SJCRH30 (cell line): ENCODE data around the gene CLNS1A. TPM values are rescaled to one million over a fixed set of nuclear protein-coding genes. Genes with fewer than 3 reads are reported as not detected.
A peak's percentile ranks its signal among the peaks of the same experiment; 100 is the strongest.
"Not testable (repeated sequence)": the region's sequence is repeated elsewhere in the genome, so short reads cannot be mapped to it uniquely, and the experiment has no call there.

Experiments
- DNase-seq, 2 experiments: peaks; one replicate each; pipeline ENCODE4 v3.0.0-alpha.2; 2015 to 2020
- H3K27ac ChIP-seq: fragments of 250-450 bp; sonication (Bioruptor Pico); 2 replicates; pipeline ENCODE4 v1.5.1; 2020; ENCODE audit warnings: mild to moderate bottlenecking, moderate library complexity
- H3K27me3 ChIP-seq: fragments of 250-450 bp; sonication (Bioruptor Pico); 2 replicates; pipeline ENCODE4 v1.5.1; 2020; ENCODE audit warnings: mild to moderate bottlenecking, moderate library complexity
- H3K36me3 ChIP-seq: fragments of 250-450 bp; sonication (Bioruptor Pico); 2 replicates; pipeline ENCODE4 v1.5.1; 2020; ENCODE audit warnings: mild to moderate bottlenecking, moderate library complexity
- H3K4me1 ChIP-seq: fragments of 250-450 bp; sonication (Bioruptor Pico); 2 replicates; pipeline ENCODE4 v1.5.1; 2020; ENCODE audit warnings: mild to moderate bottlenecking, moderate library complexity
- H3K4me3 ChIP-seq: fragments of 250-450 bp; sonication (Bioruptor Pico); 2 replicates; pipeline ENCODE4 v1.5.1; 2020; ENCODE audit warnings: mild to moderate bottlenecking, moderate library complexity
- H3K9me3 ChIP-seq: fragments of 250-450 bp; sonication (Bioruptor Pico); replicated peaks from 2 replicates; pipeline ENCODE4 v1.5.1; 2020; ENCODE audit warnings: mild to moderate bottlenecking, moderate library complexity
- total RNA-seq: library from RNA; depleted of rRNA; stranded (reverse); fragments of >200 nt; shearing (Covaris generic); gene quantifications from 2 replicates; pipeline ENCODE4 v1.2.3, GENCODE V29; 2014; rRNA removed

CLNS1A gene
- total RNA-seq, 1 experiment from 2014 or later, result 290 TPM

DNA sequence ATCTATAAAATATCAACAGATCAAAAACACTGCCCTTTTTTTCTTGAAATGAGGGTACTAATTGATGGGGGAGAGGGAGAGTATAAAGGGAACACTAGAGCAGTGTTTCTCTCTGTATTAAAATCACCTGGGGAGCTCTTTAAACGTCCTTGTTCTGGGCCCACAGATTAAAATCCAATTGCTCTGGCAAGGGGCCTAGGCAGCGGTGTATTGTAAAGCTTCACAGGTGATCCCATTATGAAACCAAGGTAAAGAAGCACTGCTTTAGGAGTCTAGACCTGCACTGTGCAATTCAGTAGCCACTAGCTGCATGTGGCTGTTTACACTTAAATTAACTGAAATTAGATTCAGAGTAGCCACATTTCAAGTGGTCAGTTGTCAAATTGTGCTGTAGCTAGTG is 44.9 kb downstream of the CLNS1A start:
- no peak for DNase-seq
- no peak overlapping the region for H3K27ac ChIP-seq
- no peaks in the 10 kb centered on the region for H3K9me3 ChIP-seq
- no peaks in the 10 kb centered on the region for H3K27me3 ChIP-seq
- H3K4me1 ChIP-seq, result no peaks in the 10 kb centered on the region
- no peaks in the 10 kb centered on the region for H3K36me3 ChIP-seq
- H3K4me3 ChIP-seq, result no peak overlapping the region

GRCh38 chr11:77590194-77590782 is 47.3 kb downstream of the CLNS1A start:
- Histone ChIP-seq H3K36me3 (no peaks in the 10 kb centered on the region), H3K9me3 (no peaks in the 10 kb centered on the region), H3K27me3 (no peaks in the 10 kb centered on the region), H3K27ac (no peak overlapping the region; the same call in 1 of the 2 replicates), H3K4me3 (peak overlapping the region; percentile 81), H3K4me1 (no peaks in the 10 kb centered on the region)
- DNase-seq, result no peak

- no peaks in the 10 kb centered on the region for H3K9me3 ChIP-seq
- peak within 1 kb of the TSS; percentile 81 for H3K4me3 ChIP-seq
- peak; percentile 79 to 86 for DNase-seq
- no peaks in the 10 kb centered on the region for H3K27me3 ChIP-seq
- peak within 1 kb of the TSS; percentile 59 for H3K27ac ChIP-seq
- H3K4me1 ChIP-seq, result no peaks in the 10 kb centered on the region
- no peaks in the 10 kb centered on the region for H3K36me3 ChIP-seq
Observed at GRCh38 chr11:77589521-77590193, 47.9 kb downstream of the CLNS1A start, which contains the start of gene AQP11. AQP11 (plus strand) TSS chr11:77589953; CDS start chr11:77589993, 40 bp downstream.

GRCh38 chr11:77589181-77589520 is 48.4 kb downstream of the CLNS1A start:
- Histone ChIP-seq H3K36me3 (no peaks in the 10 kb centered on the region), H3K4me1 (no peaks in the 10 kb centered on the region), H3K27ac (no peak overlapping the region; the same call in 1 of the 2 replicates), H3K4me3 (peak overlapping the region; percentile 81), H3K9me3 (no peaks in the 10 kb centered on the region), H3K27me3 (no peaks in the 10 kb centered on the region)
- no peak for DNase-seq

- H3K4me3 ChIP-seq, result no peak overlapping the region
- no peaks in the 10 kb centered on the region for H3K36me3 ChIP-seq
- no peak overlapping the region for H3K27ac ChIP-seq
- no peaks in the 10 kb centered on the region for H3K27me3 ChIP-seq
- peaks cover 10% of the 10 kb centered on the region for H3K9me3 ChIP-seq
- peak; percentile 40 to 56 for DNase-seq
- no peaks in the 10 kb centered on the region for H3K4me1 ChIP-seq
Observed at GRCh38 chr11:77580712-77581337, 56.8 kb downstream of the CLNS1A start.

DNA sequence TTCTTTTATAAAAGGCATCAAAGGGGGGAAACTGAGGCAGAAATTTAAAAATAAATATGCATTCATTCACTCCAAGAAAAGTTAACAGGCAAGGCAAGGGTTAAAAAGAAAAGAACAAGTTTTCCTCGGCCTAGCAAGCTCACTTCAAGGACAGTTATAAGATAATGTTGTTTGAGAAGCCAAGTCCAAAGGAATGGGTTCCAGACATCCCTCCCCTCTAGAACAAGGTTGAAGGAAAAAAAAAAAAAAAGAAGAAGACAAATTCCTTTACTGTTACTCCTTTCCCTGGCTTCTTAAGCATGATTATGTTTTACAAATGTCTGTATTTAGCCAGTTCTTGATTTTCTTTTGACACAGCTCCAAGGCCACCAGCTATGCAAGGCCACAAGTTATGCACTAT is 62.2 kb downstream of the CLNS1A start:
- not testable (repeated sequence) for H3K36me3 ChIP-seq, H3K27me3 ChIP-seq, H3K4me1 ChIP-seq, DNase-seq, H3K4me3 ChIP-seq, H3K27ac ChIP-seq, H3K9me3 ChIP-seq

- not testable (repeated sequence) for H3K4me1 ChIP-seq, DNase-seq, H3K36me3 ChIP-seq, H3K9me3 ChIP-seq, H3K27me3 ChIP-seq, H3K27ac ChIP-seq, H3K4me3 ChIP-seq
Observed at GRCh38 chr11:77570896-77571295, 66.7 kb downstream of the CLNS1A start.

DNA sequence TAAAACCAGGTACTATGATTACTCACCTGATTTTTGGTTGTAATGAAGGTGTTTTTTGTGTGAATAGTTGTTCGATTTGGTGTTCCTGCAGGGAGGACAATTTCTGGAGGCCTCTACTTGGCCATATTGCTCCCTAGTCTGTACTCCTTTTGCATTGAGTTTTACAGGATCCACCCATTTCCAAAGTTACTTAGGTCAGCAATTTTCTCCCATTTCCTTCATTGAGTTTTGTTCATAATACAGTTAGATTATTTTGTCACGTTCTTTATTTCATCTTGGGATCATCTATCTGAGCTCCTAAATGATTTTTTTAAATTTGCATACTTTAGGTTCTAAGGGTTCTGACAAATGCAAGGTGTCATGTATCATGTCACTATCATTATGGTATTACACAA is 67.9 kb downstream of the CLNS1A start:
- Histone ChIP-seq H3K27ac (no peak overlapping the region), H3K9me3 (no peaks in the 10 kb centered on the region), H3K27me3 (no peaks in the 10 kb centered on the region), H3K36me3 (no peaks in the 10 kb centered on the region), H3K4me1 (no peaks in the 10 kb centered on the region), H3K4me3 (no peak overlapping the region)
- no peak for DNase-seq

DNA sequence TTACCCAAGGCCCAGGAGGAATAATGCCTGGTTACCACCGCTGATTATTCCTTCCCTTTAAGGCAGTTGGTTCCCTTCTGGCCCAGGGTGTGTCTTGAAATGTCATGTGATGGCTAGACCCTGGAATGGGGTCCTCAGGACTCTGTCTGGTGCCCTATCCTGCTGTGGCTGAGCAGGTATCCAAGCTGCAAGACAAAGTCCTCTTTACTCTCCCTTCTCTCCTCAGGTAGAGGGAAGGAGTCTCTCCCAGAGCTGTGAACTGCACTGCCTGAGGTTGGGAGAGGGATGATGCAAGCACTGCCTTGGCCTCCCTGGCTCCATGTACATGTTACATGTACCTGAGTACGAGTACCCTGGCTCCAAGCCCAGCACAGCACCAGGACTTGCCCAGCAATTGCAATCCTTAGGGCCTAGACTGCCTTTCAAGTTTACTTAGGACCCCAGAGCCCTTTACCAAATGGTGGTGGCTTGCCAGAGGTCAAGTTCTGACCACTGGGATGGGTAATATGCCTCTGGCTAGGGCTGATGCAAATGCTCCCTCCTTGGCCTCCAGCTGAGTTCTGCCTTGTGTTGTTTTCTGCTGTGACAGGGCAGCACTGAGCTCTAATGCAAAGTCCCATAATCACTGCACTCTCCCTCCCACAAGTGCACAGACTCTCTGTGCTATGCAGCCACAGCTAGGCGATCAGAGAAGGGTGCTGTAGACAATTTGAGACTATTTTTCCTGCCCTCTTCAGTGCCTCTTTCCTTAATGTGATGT is 68.5 kb downstream of the CLNS1A start:
- H3K4me3 ChIP-seq, result no peak overlapping the region
- H3K9me3 ChIP-seq, result no peaks in the 10 kb centered on the region
- DNase-seq, result no peak
- no peaks in the 10 kb centered on the region for H3K36me3 ChIP-seq
- no peaks in the 10 kb centered on the region for H3K4me1 ChIP-seq
- no peak overlapping the region for H3K27ac ChIP-seq
- no peaks in the 10 kb centered on the region for H3K27me3 ChIP-seq

DNA sequence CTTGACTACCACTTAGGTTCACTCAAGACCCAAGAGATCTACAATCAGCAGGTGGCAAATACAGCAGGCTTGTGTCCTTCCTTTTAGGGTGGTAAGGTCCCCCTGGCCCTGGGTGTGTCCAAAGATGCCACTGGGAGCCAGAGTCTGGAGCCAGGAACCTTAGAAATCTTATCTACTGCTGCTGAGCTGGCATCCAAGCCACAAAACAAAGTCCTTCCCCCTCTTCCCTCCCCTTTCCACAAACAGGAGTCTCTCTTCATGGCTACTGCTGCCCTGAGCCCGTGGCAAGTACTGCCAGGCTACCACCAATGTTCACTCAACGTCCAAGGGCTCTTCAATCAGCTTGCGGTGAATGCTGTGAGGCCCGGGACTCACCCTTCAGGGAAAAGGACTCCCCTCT is 69.3 kb downstream of the CLNS1A start:
- H3K4me3 ChIP-seq, result no peak overlapping the region
- no peaks in the 10 kb centered on the region for H3K4me1 ChIP-seq
- H3K9me3 ChIP-seq, result no peaks in the 10 kb centered on the region
- H3K27me3 ChIP-seq, result no peaks in the 10 kb centered on the region
- H3K36me3 ChIP-seq, result no peaks in the 10 kb centered on the region
- no peak for DNase-seq
- H3K27ac ChIP-seq, result no peak overlapping the region

Other genes with a start within 250 kb of the CLNS1A start
- gene PAK1, start 163.7 kb downstream of the CLNS1A start, total RNA-seq, result 28.7 and 31.2 TPM in 2 replicates
- gene AQP11, start 47.8 kb downstream of the CLNS1A start, total RNA-seq, result 0.99 and 1.5 TPM in 2 replicates
- 48.6 and 56.1 TPM in 2 replicates for gene RSF1, start 182.9 kb upstream of the CLNS1A start, total RNA-seq
- gene AAMDC, start 183.3 kb upstream of the CLNS1A start, total RNA-seq, result 29.9 and 40.3 TPM in 2 replicates